Prostate gland (tissue), 2 donors: ENCODE measurements around the gene CPSF7. TPM values are rescaled to one million over a fixed set of nuclear protein-coding genes. Genes with fewer than 3 reads are reported as not detected.

Source experiments
- DNase-seq: peaks from one replicate; pipeline ENCODE4 v3.0.0-alpha.2; 2019; ENCODE audit warnings: low spot score
- H3K27ac ChIP-seq, 2 donors: fragments of 200-600 bp; sonication (generic); 2 replicates each; pipeline ENCODE4 v1.5.1; 2017 to 2019
- H3K27me3 ChIP-seq: fragments of 200-600 bp; sonication (generic); replicated peaks from 2 replicates; pipeline ENCODE4 v1.5.1; 2019; ENCODE audit not compliant: insufficient read depth
- H3K36me3 ChIP-seq, 2 donors: fragments of 200-600 bp; sonication (generic); 1 replicate in 1 of 2; 2 replicates in 1 of 2; pipeline versions ENCODE4 v1.5.1 to v1.8.1; 2017 to 2019
- H3K4me1 ChIP-seq: fragments of 200-600 bp; sonication (generic); replicated peaks from 2 replicates; pipeline ENCODE4 v1.5.1; 2019
- H3K4me3 ChIP-seq, 2 donors: fragments of 200-600 bp; sonication (generic); 2 replicates each; pipeline ENCODE4 v1.5.1; 2017 to 2019
- H3K9me3 ChIP-seq: fragments of 200-600 bp; sonication (generic); 2 replicates; pipeline ENCODE4 v1.5.1; 2017
- POLR2A ChIP-seq: fragments of 450-650 bp; IDR thresholded peaks from one replicate; pipeline ENCODE4 v1.6.1; 2016; ENCODE audit warnings: antibody characterized with exemption, mild to moderate bottlenecking
- POLR2AphosphoS5 ChIP-seq: sonication (generic); formaldehyde crosslinking; IDR thresholded peaks from one replicate; pipeline ENCODE4 v1.6.1; 2017; ENCODE audit warnings: antibody characterized with exemption
- WGBS: methylation state at CpG from one replicate; pipeline ENCODE4 v1.1.5; 2018; 5-methylcytosine and 5-hydroxymethylcytosine counted together
- intact Hi-C: fragments of 100-400 bp; cut with DNase I; formaldehyde crosslinking; loops from one replicate; pipeline ENCODE4 v1.14.2; 2022
- total RNA-seq, 2 donors: library from RNA; depleted of rRNA; stranded (reverse); fragments of >200 nt; gene quantifications; one replicate each; pipeline ENCODE4 v1.1.0, GENCODE V29; 2016
- TF ChIP-seq, protein P1 (sequence below), 4 experiments: fragments of 200-600 bp in 2 of 4; fragments of 450-650 bp in 2 of 4; sonication (generic) in 2 of 4; IDR thresholded peaks; 1 replicate in 3 of 4; 2 replicates in 1 of 4; pipeline ENCODE4 v1.5.1; 2016 to 2019; ENCODE audit warnings: antibody characterized with exemption in 4 of 4, mild to moderate bottlenecking in 2 of 4, moderate library complexity in 2 of 4

Gene CPSF7
- total RNA-seq, 2 donors from 2014 or later, result 44.7 to 66.8 TPM

DNA sequence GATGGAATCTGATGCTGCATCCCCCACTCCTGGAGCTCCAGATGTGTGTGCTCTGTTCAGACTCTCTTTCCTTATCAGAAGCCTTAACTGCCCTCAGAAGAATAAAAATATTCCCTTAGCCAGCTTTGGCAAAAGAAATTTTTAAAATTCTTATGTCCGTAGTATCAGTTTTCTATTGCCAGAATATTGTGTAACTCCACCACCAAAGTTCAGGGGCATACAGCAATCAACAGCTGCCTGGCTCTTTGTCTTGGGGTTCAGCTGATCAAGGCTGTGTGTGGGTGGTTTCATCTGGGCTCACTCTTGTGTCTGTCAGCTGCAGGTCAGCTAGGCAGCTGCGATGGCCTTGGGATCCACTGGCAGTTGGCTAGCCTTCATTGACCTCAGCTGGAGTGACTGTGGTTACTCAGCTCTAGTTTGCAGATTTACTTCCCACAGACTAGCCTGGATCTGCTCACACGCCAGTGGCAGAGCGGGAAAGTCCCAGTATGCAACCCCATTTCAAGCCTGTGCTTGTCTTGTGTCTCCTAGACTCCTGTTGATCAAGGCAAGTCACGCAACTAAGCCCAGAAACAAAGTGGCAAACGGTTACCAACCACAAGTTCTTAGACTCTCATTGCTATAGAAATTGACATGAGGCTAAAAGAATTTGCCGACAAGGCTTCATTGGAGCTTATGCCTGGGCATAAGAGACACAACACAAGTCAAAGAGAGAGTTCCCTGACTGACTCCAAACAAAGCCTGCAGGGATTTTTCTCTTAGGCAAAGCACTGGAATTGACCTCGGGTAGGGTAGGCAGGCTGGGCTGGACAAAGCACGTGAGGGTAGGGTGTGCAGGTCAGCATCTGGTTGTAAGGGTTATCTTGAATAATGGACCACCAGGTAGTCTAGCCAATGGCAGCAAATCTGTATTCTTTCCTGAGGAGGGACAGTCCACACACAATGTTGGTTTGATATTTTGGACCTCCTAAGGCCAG, 60.1 kb downstream of the CPSF7 start:
- H3K27ac ChIP-seq, result peak overlapping the region; percentile 18 to 54
- H3K4me1 ChIP-seq, result peaks cover 13% of the 10 kb centered on the region
- no peaks in the 10 kb centered on the region for H3K9me3 ChIP-seq
- no peak overlapping the region for H3K4me3 ChIP-seq
- H3K27me3 ChIP-seq, result no peaks in the 10 kb centered on the region
- DNase-seq, result peak; percentile 81
- intact Hi-C loops, result no loop called here
- no peak for TF ChIP-seq POLR2A
- peak; percentile 73 for TF ChIP-seq POLR2AphosphoS5
- WGBS, result 48% methylated on average over 9 of the region's 9 CpGs
- H3K36me3 ChIP-seq, result peaks cover 0 to 6% of the 10 kb centered on the region in 2 donors

DNA sequence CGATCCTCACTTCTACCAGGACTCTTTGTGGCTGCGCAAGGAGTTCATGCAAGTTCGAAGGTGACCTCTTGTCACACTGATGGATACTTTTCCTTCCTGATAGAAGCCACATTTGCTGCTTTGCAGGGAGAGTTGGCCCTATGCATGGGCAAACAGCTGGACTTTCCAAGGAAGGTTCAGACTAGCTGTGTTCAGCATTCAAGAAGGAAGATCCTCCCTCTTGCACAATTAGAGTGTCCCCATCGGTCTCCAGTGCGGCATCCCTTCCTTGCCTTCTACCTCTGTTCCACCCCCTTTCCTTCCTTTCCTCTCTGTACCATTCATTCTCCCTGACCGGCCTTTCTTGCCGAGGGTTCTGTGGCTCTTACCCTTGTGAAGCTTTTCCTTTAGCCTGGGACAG, 61.1 kb downstream of the CPSF7 start:
- Histone ChIP-seq H3K36me3 (peaks cover 0 to 6% of the 10 kb centered on the region in 2 donors), H3K4me3 (no peak overlapping the region), H3K4me1 (peaks cover 13% of the 10 kb centered on the region), H3K27me3 (no peaks in the 10 kb centered on the region), H3K27ac (peak overlapping the region in 1 of 2 donors; percentile 48), H3K9me3 (no peaks in the 10 kb centered on the region)
- no peak for DNase-seq
- no peak for TF ChIP-seq POLR2AphosphoS5
- TF ChIP-seq POLR2A, result no peak
- TF ChIP-seq, protein P1, sequence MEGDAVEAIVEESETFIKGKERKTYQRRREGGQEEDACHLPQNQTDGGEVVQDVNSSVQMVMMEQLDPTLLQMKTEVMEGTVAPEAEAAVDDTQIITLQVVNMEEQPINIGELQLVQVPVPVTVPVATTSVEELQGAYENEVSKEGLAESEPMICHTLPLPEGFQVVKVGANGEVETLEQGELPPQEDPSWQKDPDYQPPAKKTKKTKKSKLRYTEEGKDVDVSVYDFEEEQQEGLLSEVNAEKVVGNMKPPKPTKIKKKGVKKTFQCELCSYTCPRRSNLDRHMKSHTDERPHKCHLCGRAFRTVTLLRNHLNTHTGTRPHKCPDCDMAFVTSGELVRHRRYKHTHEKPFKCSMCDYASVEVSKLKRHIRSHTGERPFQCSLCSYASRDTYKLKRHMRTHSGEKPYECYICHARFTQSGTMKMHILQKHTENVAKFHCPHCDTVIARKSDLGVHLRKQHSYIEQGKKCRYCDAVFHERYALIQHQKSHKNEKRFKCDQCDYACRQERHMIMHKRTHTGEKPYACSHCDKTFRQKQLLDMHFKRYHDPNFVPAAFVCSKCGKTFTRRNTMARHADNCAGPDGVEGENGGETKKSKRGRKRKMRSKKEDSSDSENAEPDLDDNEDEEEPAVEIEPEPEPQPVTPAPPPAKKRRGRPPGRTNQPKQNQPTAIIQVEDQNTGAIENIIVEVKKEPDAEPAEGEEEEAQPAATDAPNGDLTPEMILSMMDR (IDR thresholded peaks at IDR 0.05), result no peak
- WGBS, result 94% methylated on average over 7 of the region's 7 CpGs
- intact Hi-C loops, result no loop called here

DNA sequence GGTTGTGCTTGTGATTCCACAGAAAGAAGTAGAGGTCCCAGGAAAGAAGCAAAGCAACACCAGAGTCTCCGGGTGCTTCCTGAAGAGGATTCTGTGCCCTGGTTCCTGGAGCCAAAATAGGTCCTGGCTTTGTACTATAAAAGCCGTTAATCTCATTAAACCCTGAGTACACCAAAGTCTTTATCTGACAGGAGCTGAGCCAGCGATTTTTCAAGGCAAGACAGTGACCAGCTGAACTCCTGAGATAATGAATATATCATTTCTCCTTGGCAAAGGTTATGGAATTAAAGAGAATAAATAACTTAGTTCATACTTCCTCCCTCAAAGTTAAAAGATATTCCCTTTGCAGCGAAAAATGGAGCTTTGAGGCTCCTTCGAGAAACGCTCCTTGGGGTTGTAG, 62.4 kb downstream of the CPSF7 start:
- TF ChIP-seq POLR2AphosphoS5 (peak; percentile 50), POLR2A (no peak)
- intact Hi-C loops, result no loop called here

GRCh38 chr11:61364012-61364675, 65.6 kb downstream of the CPSF7 start:
- no peaks in the 10 kb centered on the region for H3K27me3 ChIP-seq
- no peak for DNase-seq
- no peak overlapping the region for H3K4me3 ChIP-seq
- no peaks in the 10 kb centered on the region for H3K9me3 ChIP-seq
- peaks cover 16% of the 10 kb centered on the region for H3K4me1 ChIP-seq
- no peak overlapping the region for H3K27ac ChIP-seq
- intact Hi-C loops, result no loop called here
- TF ChIP-seq POLR2AphosphoS5 (no peak), POLR2A (no peak)
- TF ChIP-seq, protein P1 (IDR thresholded peaks at IDR 0.05), result no peak
- WGBS, result 84% methylated on average over 5 of the region's 5 CpGs
- H3K36me3 ChIP-seq, result peaks cover 0 to 6% of the 10 kb centered on the region in 2 donors

More for the DNA sequence above, 62.4 kb downstream of the CPSF7 start:
- WGBS, result 22% methylated on average over 6 of the region's 6 CpGs
- peaks cover 0 to 6% of the 10 kb centered on the region in 2 donors for H3K36me3 ChIP-seq
- no peaks in the 10 kb centered on the region for H3K9me3 ChIP-seq
- H3K4me1 ChIP-seq, result peaks cover 13% of the 10 kb centered on the region
- no peak overlapping the region for H3K4me3 ChIP-seq
- no peak for DNase-seq
- H3K27me3 ChIP-seq, result no peaks in the 10 kb centered on the region
- H3K27ac ChIP-seq, result peak overlapping the region; percentile 48 to 56

DNA sequence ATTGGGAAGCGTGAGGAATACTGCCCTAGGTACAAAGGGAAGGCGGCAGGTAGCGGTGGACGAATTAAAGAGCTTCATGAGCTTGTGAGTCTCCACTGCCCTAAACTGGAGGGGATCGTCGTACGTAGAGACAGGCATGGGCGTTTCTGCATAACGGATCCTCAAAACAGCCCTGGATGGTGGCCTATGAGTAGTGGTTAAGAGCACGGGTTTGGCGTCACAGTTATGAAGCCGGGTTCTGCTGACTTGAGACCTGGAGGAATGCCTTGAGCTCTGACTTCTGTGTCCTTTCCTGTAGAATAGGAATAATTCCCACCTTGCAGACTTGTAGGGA, 67.3 kb downstream of the CPSF7 start:
- Histone ChIP-seq H3K27me3 (no peaks in the 10 kb centered on the region), H3K27ac (peak overlapping the region; percentile 96 to 97), H3K9me3 (no peaks in the 10 kb centered on the region), H3K4me1 (peaks cover 11% of the 10 kb centered on the region), H3K36me3 (no peaks in the 10 kb centered on the region), H3K4me3 (peak overlapping the region; percentile 52 to 63)
- intact Hi-C loops, result no loop called here
- no peak for TF ChIP-seq POLR2AphosphoS5
- TF ChIP-seq POLR2A, result no peak
- TF ChIP-seq, protein P1 (IDR thresholded peaks at IDR 0.05), result no peak
- no peak for DNase-seq
- WGBS, result 1% methylated on average over 12 of the region's 12 CpGs
